ENCODE measurements around the gene PVR.

Gene PVR

DNA sequence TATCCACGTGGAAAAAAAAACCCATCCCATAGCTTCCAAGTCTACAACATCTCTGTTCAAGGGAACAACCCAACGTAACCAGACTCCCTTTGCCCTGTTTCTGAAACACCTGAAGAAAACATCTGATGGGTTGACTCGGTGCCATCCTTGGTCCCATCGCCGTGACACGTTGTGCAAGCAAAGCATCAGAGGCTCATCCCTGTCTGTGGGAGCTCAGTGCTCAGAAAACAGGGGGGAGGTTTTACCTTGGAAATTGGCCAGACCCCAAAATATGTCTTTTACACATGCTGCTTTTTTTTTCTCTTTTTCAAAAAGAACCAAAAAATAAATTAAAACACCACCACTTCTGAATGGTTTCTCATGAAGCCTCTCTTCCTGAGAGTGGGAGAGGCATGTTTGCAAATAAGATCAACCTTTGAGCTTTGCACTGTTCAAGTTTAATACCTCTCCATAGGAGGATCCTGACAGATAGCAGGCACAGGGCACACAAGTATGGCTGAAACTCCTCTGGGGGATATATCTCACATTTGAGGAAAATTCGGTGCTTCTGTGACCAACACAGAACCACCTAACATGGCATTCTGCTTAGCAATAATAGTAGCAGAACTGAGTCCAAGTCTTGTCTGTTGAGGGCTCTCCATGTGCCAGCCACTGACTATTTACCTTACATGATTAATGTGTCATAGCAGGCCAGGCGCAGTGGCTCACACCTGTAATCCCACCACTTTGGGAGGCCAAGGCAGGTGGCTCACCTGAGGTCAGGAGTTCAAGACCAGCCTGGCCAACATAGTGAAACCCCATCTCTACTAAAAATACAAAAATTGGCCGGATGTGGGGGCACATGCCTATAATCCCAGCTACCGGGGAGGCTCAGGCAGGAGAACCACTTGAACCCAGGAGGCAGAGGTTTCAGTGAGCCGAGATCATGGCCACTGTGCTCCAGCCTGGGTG is 7.0 kb upstream of the PVR start:
- ChIA-PET POLR2A (no interaction called here), CTCF (interaction anchor here (0.6 to 1.7 kb wide), 7 partner anchors 12 to 492 kb away, joined by 3 to 10 read pairs (median 3); no protein-coding TSS in a partner anchor)
- Histone ChIP-seq H3K27ac (ENCODE audit: extremely low read depth, low read depth, low read length) (no peak overlapping the region), H3K4me1 (ENCODE audit: control insufficient read depth, insufficient read depth, low read length) (no peaks in the 10 kb centered on the region), H3K9me3 (ENCODE audit: control insufficient read depth, insufficient read depth, low read depth, low read length) (no peaks in the 10 kb centered on the region), H3K4me3 (ENCODE audit: low read depth, low read length) (no peak overlapping the region), H3K36me3 (ENCODE audit: control insufficient read depth in 2 of 2, insufficient read depth in 1 of 2, low read length in 2 of 2) (no peaks in the 10 kb centered on the region)
- TF ChIP-seq ZNF776 (tag by site-specific recombination; IDR thresholded peaks at IDR 0.05; ENCODE audit: borderline replicate concordance) (no peak), ZBTB6 (tag by site-specific recombination; IDR thresholded peaks at IDR 0.05) (no peak), ZNF292 (tag by site-specific recombination; IDR thresholded peaks at IDR 0.05; ENCODE audit: borderline replicate concordance, low read depth) (no peak), YY2 (tag by site-specific recombination; IDR thresholded peaks at IDR 0.05) (no peak), ZNF10 (tag by site-specific recombination; IDR thresholded peaks at IDR 0.05) (no peak), ZNF157 (tag by site-specific recombination; IDR thresholded peaks at IDR 0.05) (no peak), ZNF121 (tag by site-specific recombination; IDR thresholded peaks at IDR 0.05) (no peak), ZSCAN4 (tag by site-specific recombination; IDR thresholded peaks at IDR 0.05) (no peak), ZIC2 (tag by site-specific recombination; IDR thresholded peaks at IDR 0.05) (no peak)

GRCh38 chr19:44637390-44637764 is 6.3 kb upstream of the PVR start:
- H3K27ac ChIP-seq (ENCODE audit: extremely low read depth, low read depth, low read length) = no peak overlapping the region
- no peak overlapping the region for H3K4me3 ChIP-seq (ENCODE audit: low read depth, low read length)
- TF ChIP-seq ELK4 (IDR thresholded peaks at IDR 0.05; ENCODE audit: borderline replicate concordance, low read depth, low read length) = no peak
- no peak for TF ChIP-seq SP2 (tag by site-specific recombination; IDR thresholded peaks at IDR 0.05)
- no peak for TF ChIP-seq EGR2 (tag by site-specific recombination; IDR thresholded peaks at IDR 0.05; ENCODE audit: low read depth)
- no peak for TF ChIP-seq ZXDB (tag by site-specific recombination; IDR thresholded peaks at IDR 0.05)
- no peak for TF ChIP-seq TCF7L2 (IDR thresholded peaks at IDR 0.05; ENCODE audit: borderline replicate concordance, low read depth, low read length)
- no peak for TF ChIP-seq ZBTB48 (tag by site-specific recombination; IDR thresholded peaks at IDR 0.05)
- TF ChIP-seq ZNF585B (tag by site-specific recombination; IDR thresholded peaks at IDR 0.05) = no peak
- TF ChIP-seq ZNF37A (tag by site-specific recombination; IDR thresholded peaks at IDR 0.05) = no peak
- TF ChIP-seq FEZF1 (tag by site-specific recombination; IDR thresholded peaks at IDR 0.05) = no peak
- TF ChIP-seq ZNF514 (tag by site-specific recombination; IDR thresholded peaks at IDR 0.05) = no peak
- TF ChIP-seq ZNF274 (IDR thresholded peaks at IDR 0.05; ENCODE audit: low read length) = no peak
- no peak for TF ChIP-seq ZNF274 (tag by site-specific recombination; IDR thresholded peaks at IDR 0.05; ENCODE audit: borderline replicate concordance)
- no peak for TF ChIP-seq ZNF391 (tag by site-specific recombination; IDR thresholded peaks at IDR 0.05; ENCODE audit: borderline replicate concordance, low read depth)
- TF ChIP-seq, protein P1, sequence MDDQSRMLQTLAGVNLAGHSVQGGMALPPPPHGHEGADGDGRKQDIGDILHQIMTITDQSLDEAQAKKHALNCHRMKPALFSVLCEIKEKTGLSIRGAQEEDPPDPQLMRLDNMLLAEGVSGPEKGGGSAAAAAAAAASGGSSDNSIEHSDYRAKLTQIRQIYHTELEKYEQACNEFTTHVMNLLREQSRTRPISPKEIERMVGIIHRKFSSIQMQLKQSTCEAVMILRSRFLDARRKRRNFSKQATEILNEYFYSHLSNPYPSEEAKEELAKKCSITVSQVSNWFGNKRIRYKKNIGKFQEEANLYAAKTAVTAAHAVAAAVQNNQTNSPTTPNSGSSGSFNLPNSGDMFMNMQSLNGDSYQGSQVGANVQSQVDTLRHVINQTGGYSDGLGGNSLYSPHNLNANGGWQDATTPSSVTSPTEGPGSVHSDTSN (CRISPR knock-in tag; IDR thresholded peaks at IDR 0.05) = no peak
- TF ChIP-seq ZBTB20 (tag by site-specific recombination; IDR thresholded peaks at IDR 0.05) = no peak
- TF ChIP-seq ZNF354C (tag by site-specific recombination; IDR thresholded peaks at IDR 0.05; ENCODE audit: borderline replicate concordance, low read depth) = no peak
- no peak for TF ChIP-seq SETDB1 (IDR thresholded peaks at IDR 0.05; ENCODE audit: insufficient read length, low read length)
- TF ChIP-seq KLF9 (tag by site-specific recombination; IDR thresholded peaks at IDR 0.05; ENCODE audit: low read depth) = no peak
- TF ChIP-seq ZNF701 (tag by site-specific recombination; IDR thresholded peaks at IDR 0.05) = no peak
- TF ChIP-seq SCRT2 (tag by site-specific recombination; IDR thresholded peaks at IDR 0.05) = no peak
- no peak for TF ChIP-seq ZNF549 (tag by site-specific recombination; IDR thresholded peaks at IDR 0.05)
- H3K36me3 ChIP-seq (ENCODE audit: control insufficient read depth in 2 of 2, insufficient read depth in 1 of 2, low read length in 2 of 2) = no peaks in the 10 kb centered on the region
- ChIA-PET CTCF (interaction anchor here (1.0 to 1.7 kb wide), 2 partner anchors 55 to 66 kb away, joined by 3 to 6 read pairs; no protein-coding TSS in a partner anchor), POLR2A (no interaction called here)
- H3K9me3 ChIP-seq (ENCODE audit: control insufficient read depth, insufficient read depth, low read depth, low read length) = no peaks in the 10 kb centered on the region
- no peaks in the 10 kb centered on the region for H3K4me1 ChIP-seq (ENCODE audit: control insufficient read depth, insufficient read depth, low read length)

Data from HEK293 (cell line).